ENCODE results near the gene SCYGR4. TPM values are rescaled to one million over a fixed set of nuclear protein-coding genes. Genes with fewer than 3 reads are reported as not detected.
"Not testable (repeated sequence)": the region's sequence is repeated elsewhere in the genome, so short reads cannot be mapped to it uniquely, and the experiment has no call there.

SCYGR4 gene
- total and polyA plus RNA-seq, 2 experiments from 2014 or later: not detected

- WGBS, 2 experiments (ENCODE audit: low coverage in 1 of 2, low lambda C conversion rate in 2 of 2, missing lambda C conversion rate in 2 of 2): 35 to 37% methylated on average over 3 of the region's 3 CpGs
- no peak overlapping the region for H2AFZ ChIP-seq
- in situ Hi-C loops (cut with MboI): loop anchor here (10.0 kb wide), 1 partner anchor 93 kb away; no protein-coding TSS in a partner anchor
Measured at GRCh38 chr2:227661827-227662226, 44.5 kb downstream of the SCYGR4 start.

GRCh38 chr2:227665189-227665940 is 48.1 kb downstream of the SCYGR4 start:
- in situ Hi-C loops (cut with MboI): loop anchor here (10.0 kb wide), 1 partner anchor 89 kb away; no protein-coding TSS in a partner anchor

More at GRCh38 chr2:227661827-227662226, 44.5 kb downstream of the SCYGR4 start:
- H3K36me3 ChIP-seq (ENCODE audit: low read depth): no peaks in the 10 kb centered on the region
- H3K27me3 ChIP-seq (replicated peaks; ENCODE audit: insufficient read depth): no peaks in the 10 kb centered on the region
- DNase-seq: no peak
- no peak overlapping the region for H3K9ac ChIP-seq
- no peaks in the 10 kb centered on the region for H3F3A ChIP-seq (ENCODE audit: insufficient read depth)
- no peaks in the 10 kb centered on the region for H3K4me1 ChIP-seq (ENCODE audit: insufficient read depth)
- no peak overlapping the region for H3K4me2 ChIP-seq (ENCODE audit: unreplicated experiment)
- no peaks in the 10 kb centered on the region for H3K79me2 ChIP-seq (ENCODE audit: insufficient read depth)
- no peaks in the 10 kb centered on the region for H3K9me2 ChIP-seq (ENCODE audit: insufficient read depth)
- H3K9me3 ChIP-seq (ENCODE audit: low read depth): no peaks in the 10 kb centered on the region
- TF ChIP-seq EZH2phosphoT487 (IDR thresholded peaks at IDR 0.05; ENCODE audit: insufficient read depth, low read depth): no peak
- TF ChIP-seq EZH2 (IDR thresholded peaks at IDR 0.05; ENCODE audit: insufficient read depth, poor library complexity, severe bottlenecking): no peak
- no peak overlapping the region for H3K4me3 ChIP-seq
- no peaks in the 10 kb centered on the region for H4K20me1 ChIP-seq (ENCODE audit: insufficient read depth)
- no peak overlapping the region for H3K27ac ChIP-seq

GRCh38 chr2:227666631-227667170 is 49.4 kb downstream of the SCYGR4 start, which contains the start of gene SCYGR5:
SCYGR5 (plus strand) TSS chr2:227666804; CDS start chr2:227666804, 0 bp downstream.
- not testable (repeated sequence) for DNase-seq; H3K79me2 ChIP-seq (ENCODE audit: insufficient read depth); H3K9me3 ChIP-seq (ENCODE audit: low read depth); H3K4me2 ChIP-seq (ENCODE audit: unreplicated experiment); H3K36me3 ChIP-seq (ENCODE audit: low read depth); H2AFZ ChIP-seq; H3K27me3 ChIP-seq (replicated peaks; ENCODE audit: insufficient read depth); H3K9ac ChIP-seq; H3K9me2 ChIP-seq (ENCODE audit: insufficient read depth); H3K27ac ChIP-seq; H3K4me3 ChIP-seq; H4K20me1 ChIP-seq (ENCODE audit: insufficient read depth); H3K4me1 ChIP-seq (ENCODE audit: insufficient read depth); H3F3A ChIP-seq (ENCODE audit: insufficient read depth)
- in situ Hi-C loops (cut with MboI): loop anchor here (10.0 kb wide), 1 partner anchor 88 kb away; no protein-coding TSS in a partner anchor
- 85 to 88% methylated on average over 12 to 13 of the region's 13 CpGs for WGBS, 2 experiments (ENCODE audit: low coverage in 1 of 2, low lambda C conversion rate in 2 of 2, missing lambda C conversion rate in 2 of 2)

More at GRCh38 chr2:227665189-227665940, 48.1 kb downstream of the SCYGR4 start:
- H3F3A ChIP-seq (ENCODE audit: insufficient read depth): no peaks in the 10 kb centered on the region
- 76 to 80% methylated on average over 6 of the region's 6 CpGs for WGBS, 2 experiments (ENCODE audit: low coverage in 1 of 2, low lambda C conversion rate in 2 of 2, missing lambda C conversion rate in 2 of 2)
- no peak overlapping the region for H2AFZ ChIP-seq
- H3K9ac ChIP-seq: no peak overlapping the region
- no peaks in the 10 kb centered on the region for H3K27me3 ChIP-seq (replicated peaks; ENCODE audit: insufficient read depth)
- no peaks in the 10 kb centered on the region for H3K36me3 ChIP-seq (ENCODE audit: low read depth)
- no peaks in the 10 kb centered on the region for H4K20me1 ChIP-seq (ENCODE audit: insufficient read depth)
- H3K4me3 ChIP-seq: no peak overlapping the region
- H3K9me2 ChIP-seq (ENCODE audit: insufficient read depth): no peaks in the 10 kb centered on the region
- DNase-seq: no peak
- no peak overlapping the region for H3K27ac ChIP-seq
- no peak overlapping the region for H3K4me2 ChIP-seq (ENCODE audit: unreplicated experiment)
- no peaks in the 10 kb centered on the region for H3K79me2 ChIP-seq (ENCODE audit: insufficient read depth)
- no peaks in the 10 kb centered on the region for H3K4me1 ChIP-seq (ENCODE audit: insufficient read depth)
- TF ChIP-seq EZH2 (IDR thresholded peaks at IDR 0.05; ENCODE audit: insufficient read depth, poor library complexity, severe bottlenecking): no peak
- no peak for TF ChIP-seq EZH2phosphoT487 (IDR thresholded peaks at IDR 0.05; ENCODE audit: insufficient read depth, low read depth)
- no peaks in the 10 kb centered on the region for H3K9me3 ChIP-seq (ENCODE audit: low read depth)

Other genes with a start within 250 kb of the SCYGR4 start
- gene TM4SF20, start 238.2 kb upstream of the SCYGR4 start, total RNA-seq (2014; rRNA removed; shearing (Covaris generic)): 14.2 and 18.7 TPM in 2 replicates
- 16.8 and 18.7 TPM in 2 replicates for gene TM4SF20, start 238.2 kb upstream of the SCYGR4 start, polyA plus RNA-seq (2016; fragmentation: Nextera tagmentation; extraction: Ambion mirVana)
- gene SCYGR1, start 229.5 kb upstream of the SCYGR4 start, total RNA-seq (2014; rRNA removed; shearing (Covaris generic)): not detected in 2 replicates
- gene SCYGR1, start 229.5 kb upstream of the SCYGR4 start, polyA plus RNA-seq (2016; fragmentation: Nextera tagmentation; extraction: Ambion mirVana): not detected in 2 replicates
- 144 and 150 TPM in 2 replicates for gene AGFG1, start 145.3 kb upstream of the SCYGR4 start, total RNA-seq (2014; rRNA removed; shearing (Covaris generic))
- 14.0 and 16.5 TPM in 2 replicates for gene AGFG1, start 145.3 kb upstream of the SCYGR4 start, polyA plus RNA-seq (2016; fragmentation: Nextera tagmentation; extraction: Ambion mirVana)
- gene SCYGR2, start 18.6 kb upstream of the SCYGR4 start, total RNA-seq (2014; rRNA removed; shearing (Covaris generic)): not detected in 2 replicates
- gene SCYGR2, start 18.6 kb upstream of the SCYGR4 start, polyA plus RNA-seq (2016; fragmentation: Nextera tagmentation; extraction: Ambion mirVana): not detected in 2 replicates
- gene SCYGR3, start 2.7 kb upstream of the SCYGR4 start, total RNA-seq (2014; rRNA removed; shearing (Covaris generic)): not detected in 2 replicates
- gene SCYGR3, start 2.7 kb upstream of the SCYGR4 start, polyA plus RNA-seq (2016; fragmentation: Nextera tagmentation; extraction: Ambion mirVana): not detected in 2 replicates
- not detected in 2 replicates for gene SCYGR5, start 49.3 kb downstream of the SCYGR4 start, total RNA-seq (2014; rRNA removed; shearing (Covaris generic))
- gene SCYGR5, start 49.3 kb downstream of the SCYGR4 start, polyA plus RNA-seq (2016; fragmentation: Nextera tagmentation; extraction: Ambion mirVana): not detected in 2 replicates
- gene SLC19A3, start 100.5 kb downstream of the SCYGR4 start, total RNA-seq (2014; rRNA removed; shearing (Covaris generic)): 0.65 and 0.89 TPM in 2 replicates
- gene SLC19A3, start 100.5 kb downstream of the SCYGR4 start, polyA plus RNA-seq (2016; fragmentation: Nextera tagmentation; extraction: Ambion mirVana): 0.10 and 0.71 TPM in 2 replicates
- not detected in 2 replicates for gene SCYGR6, start 107.3 kb downstream of the SCYGR4 start, total RNA-seq (2014; rRNA removed; shearing (Covaris generic))
- not detected in 2 replicates for gene SCYGR6, start 107.3 kb downstream of the SCYGR4 start, polyA plus RNA-seq (2016; fragmentation: Nextera tagmentation; extraction: Ambion mirVana)
- not detected in 2 replicates for gene SCYGR7, start 110.8 kb downstream of the SCYGR4 start, total RNA-seq (2014; rRNA removed; shearing (Covaris generic))
- gene SCYGR7, start 110.8 kb downstream of the SCYGR4 start, polyA plus RNA-seq (2016; fragmentation: Nextera tagmentation; extraction: Ambion mirVana): not detected in 2 replicates
- gene SCYGR8, start 128.4 kb downstream of the SCYGR4 start, total RNA-seq (2014; rRNA removed; shearing (Covaris generic)): not detected in 2 replicates
- not detected in 2 replicates for gene SCYGR8, start 128.4 kb downstream of the SCYGR4 start, polyA plus RNA-seq (2016; fragmentation: Nextera tagmentation; extraction: Ambion mirVana)
- not detected in 2 replicates for gene CCL20, start 196.3 kb downstream of the SCYGR4 start, total RNA-seq (2014; rRNA removed; shearing (Covaris generic))
- gene CCL20, start 196.3 kb downstream of the SCYGR4 start, polyA plus RNA-seq (2016; fragmentation: Nextera tagmentation; extraction: Ambion mirVana): not detected in 2 replicates

All from GM23248 (cell line).